PC-3 (cell line): ENCODE results near the gene RTN3.

Experiments
- EZH2 ChIP-seq: fragments of 300-600 bp; sonication (generic); IDR thresholded peaks from one replicate; pipeline ENCODE4 v1.6.1; 2017; ENCODE audit warnings: antibody characterized with exemption, mild to moderate bottlenecking, low read length; ENCODE audit not compliant: unreplicated experiment
- EZH2phosphoT487 ChIP-seq: fragments of 300-600 bp; sonication (generic); IDR thresholded peaks from 2 replicates; pipeline ENCODE4 v1.6.1; 2018; ENCODE audit warnings: mild to moderate bottlenecking, antibody characterized with exemption, low read length, borderline replicate concordance
- TF ChIP-seq, protein P1 (sequence below): fragments of 300-600 bp; sonication (generic); conservative IDR thresholded peaks from 2 replicates; pipeline ENCODE4 v1.5.1; 2017; ENCODE audit warnings: antibody characterized with exemption, low read depth, mild to moderate bottlenecking, low read length

- TF ChIP-seq, protein P1, sequence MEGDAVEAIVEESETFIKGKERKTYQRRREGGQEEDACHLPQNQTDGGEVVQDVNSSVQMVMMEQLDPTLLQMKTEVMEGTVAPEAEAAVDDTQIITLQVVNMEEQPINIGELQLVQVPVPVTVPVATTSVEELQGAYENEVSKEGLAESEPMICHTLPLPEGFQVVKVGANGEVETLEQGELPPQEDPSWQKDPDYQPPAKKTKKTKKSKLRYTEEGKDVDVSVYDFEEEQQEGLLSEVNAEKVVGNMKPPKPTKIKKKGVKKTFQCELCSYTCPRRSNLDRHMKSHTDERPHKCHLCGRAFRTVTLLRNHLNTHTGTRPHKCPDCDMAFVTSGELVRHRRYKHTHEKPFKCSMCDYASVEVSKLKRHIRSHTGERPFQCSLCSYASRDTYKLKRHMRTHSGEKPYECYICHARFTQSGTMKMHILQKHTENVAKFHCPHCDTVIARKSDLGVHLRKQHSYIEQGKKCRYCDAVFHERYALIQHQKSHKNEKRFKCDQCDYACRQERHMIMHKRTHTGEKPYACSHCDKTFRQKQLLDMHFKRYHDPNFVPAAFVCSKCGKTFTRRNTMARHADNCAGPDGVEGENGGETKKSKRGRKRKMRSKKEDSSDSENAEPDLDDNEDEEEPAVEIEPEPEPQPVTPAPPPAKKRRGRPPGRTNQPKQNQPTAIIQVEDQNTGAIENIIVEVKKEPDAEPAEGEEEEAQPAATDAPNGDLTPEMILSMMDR: no peak
- TF ChIP-seq EZH2 (no peak), EZH2phosphoT487 (no peak)
Observed at GRCh38 chr11:63761931-63762653, 80.8 kb downstream of the RTN3 start.
